Lung (tissue), 12 donors: ENCODE measurements around the gene PSMB2. TPM values are rescaled to one million over a fixed set of nuclear protein-coding genes. Genes with fewer than 3 reads are reported as not detected.

Experiments
- ATAC-seq: fragments of 200-7000 bp; cut with Tn5 transposase; one replicate; pipeline ENCODE4 v1.9.1; 2020; ENCODE audit warnings: moderate number of reproducible peaks; ENCODE audit not compliant: insufficient read depth, low FRiP score
- DNase-seq, 3 donors: peaks; one replicate each; pipeline ENCODE4 v3.0.0-alpha.2; 2013 to 2017
- H3K27ac ChIP-seq, 2 donors: one replicate each; pipeline ENCODE4 v1.5.1; 2013; ENCODE audit warnings: mild to moderate bottlenecking in 2 of 2, moderate library complexity in 2 of 2, control low read depth in 1 of 2, inconsistent platforms in 1 of 2, low read depth in 1 of 2, low read length in 1 of 2
- H3K27me3 ChIP-seq, 3 donors: one replicate each; pipeline ENCODE4 v1.5.1; 2013; ENCODE audit warnings: low read length in 2 of 3; ENCODE audit not compliant: control insufficient read depth in 3 of 3, insufficient read depth in 3 of 3
- H3K36me3 ChIP-seq, 4 donors: one replicate each; pipeline ENCODE4 v1.5.1; 2013; ENCODE audit warnings: low read length in 4 of 4, mild to moderate bottlenecking in 1 of 4, moderate library complexity in 1 of 4; ENCODE audit not compliant: control insufficient read depth in 4 of 4, insufficient read depth in 4 of 4
- H3K4me1 ChIP-seq, 5 donors: one replicate each; pipeline ENCODE4 v1.5.1; 2013; ENCODE audit warnings: low read length in 5 of 5, mild to moderate bottlenecking in 2 of 5, moderate library complexity in 1 of 5; ENCODE audit not compliant: control insufficient read depth in 5 of 5, insufficient read depth in 5 of 5
- H3K4me3 ChIP-seq: one replicate; pipeline ENCODE4 v1.5.1; 2013; ENCODE audit warnings: mild to moderate bottlenecking, control low read depth, moderate library complexity
- H3K9ac ChIP-seq, 2 donors: one replicate each; pipeline ENCODE4 v1.5.1; 2013; ENCODE audit warnings: low read length in 2 of 2, control low read depth in 1 of 2; ENCODE audit not compliant: insufficient read depth in 1 of 2
- H3K9me3 ChIP-seq, 4 donors: one replicate each; pipeline ENCODE4 v1.5.1; 2013; ENCODE audit warnings: low read length in 3 of 4, mild to moderate bottlenecking in 1 of 4, moderate library complexity in 1 of 4; ENCODE audit not compliant: control insufficient read depth in 4 of 4, insufficient read depth in 3 of 4
- CTCF ChIP-seq: IDR thresholded peaks from 2 replicates; pipeline ENCODE4 v1.5.1; 2012; ENCODE audit warnings: mild to moderate bottlenecking; ENCODE audit errors: control extremely low read depth, extremely low read depth
- WGBS, 2 donors: extraction: QIAGEN DNeasy Blood & Tissue Kit; methylation state at CpG; one replicate each; pipeline ENCODE4 v1.1.7; 2013; 5-methylcytosine and 5-hydroxymethylcytosine counted together
- polyA plus RNA-seq, 2 donors: library from polyadenylated mRNA; stranded (reverse); fragments of 200-250 nt; gene quantifications; one replicate each; pipeline ENCODE4 v1.2.1, GENCODE V29; 2013
- total RNA-seq, 2 donors: library from RNA; depleted of rRNA in 1 of 2; stranded (reverse); fragments of >200 nt in 1 of 2; gene quantifications; one replicate each; pipeline ENCODE4 v1.2.1, GENCODE V29; 2014 to 2021
- donor health status: control.
- donor health status: control.
- donor health status: Bipolar disorder and iron deficiency.
- donor health status: healthy.
- donor health status: DM: yes; HTN: yes; CAD: no.

The PSMB2 gene
- total and polyA plus RNA-seq, 4 donors, result 32.0 to 59.2 (median 57.8) TPM

GRCh38 chr1:35567947-35568558 is 73.3 kb downstream of the PSMB2 start:
- no peak for ATAC-seq
- no peak overlapping the region for H3K9ac ChIP-seq

GRCh38 chr1:35565742-35566133 is 75.6 kb downstream of the PSMB2 start:
- ATAC-seq, result no peak
- H3K4me1 ChIP-seq, result peaks cover 0 to 5% (median 0%) of the 10 kb centered on the region in 5 donors
- 94 to 95% methylated on average over 11 of the region's 11 CpGs for WGBS, 2 donors
- no peak for TF ChIP-seq CTCF
- H3K27me3 ChIP-seq, result peaks cover 0 to 9% (median 0%) of the 10 kb centered on the region in 3 donors
- H3K4me3 ChIP-seq, result no peak overlapping the region
- no peak overlapping the region for H3K9ac ChIP-seq
- H3K9me3 ChIP-seq, result no peaks in the 10 kb centered on the region
- DNase-seq, result no peak
- no peak overlapping the region for H3K27ac ChIP-seq
- H3K36me3 ChIP-seq, result peaks cover 0 to 26% (median 11%) of the 10 kb centered on the region in 4 donors

More at GRCh38 chr1:35567947-35568558, 73.3 kb downstream of the PSMB2 start:
- H3K9me3 ChIP-seq, result no peaks in the 10 kb centered on the region
- H3K27ac ChIP-seq, result no peak overlapping the region
- no peak overlapping the region for H3K4me3 ChIP-seq
- no peak for TF ChIP-seq CTCF
- DNase-seq, result no peak
- peaks cover 0 to 30% (median 18%) of the 10 kb centered on the region in 3 donors for H3K27me3 ChIP-seq
- WGBS, 2 donors, result 80 to 83% methylated on average over 9 of the region's 9 CpGs
- peaks cover 0 to 5% (median 0%) of the 10 kb centered on the region in 5 donors for H3K4me1 ChIP-seq
- H3K36me3 ChIP-seq, result peaks cover 0 to 18% (median 6%) of the 10 kb centered on the region in 4 donors

- ATAC-seq (no peak), DNase-seq (no peak)
- H3K4me1 ChIP-seq, result peaks cover 0 to 5% (median 0%) of the 10 kb centered on the region in 5 donors
- no peak overlapping the region for H3K4me3 ChIP-seq
- WGBS, 2 donors, result 90 to 93% methylated on average over 28 of the region's 28 CpGs
- no peak for TF ChIP-seq CTCF
- peaks cover 0 to 3% (median 0%) of the 10 kb centered on the region in 3 donors for H3K27me3 ChIP-seq
- H3K27ac ChIP-seq, result no peak overlapping the region
- no peaks in the 10 kb centered on the region for H3K9me3 ChIP-seq
- H3K9ac ChIP-seq, result no peak overlapping the region
- peaks cover 0 to 26% (median 11%) of the 10 kb centered on the region in 4 donors for H3K36me3 ChIP-seq
These were observed 76.2 kb downstream of the PSMB2 start for GRCh38 chr1:35564884-35565741.
